Measurements from ENCODE around the gene FURIN.
"Not testable (repeated sequence)": the region's sequence is repeated elsewhere in the genome, so short reads cannot be mapped to it uniquely, and the experiment has no call there.

The FURIN gene

DNA sequence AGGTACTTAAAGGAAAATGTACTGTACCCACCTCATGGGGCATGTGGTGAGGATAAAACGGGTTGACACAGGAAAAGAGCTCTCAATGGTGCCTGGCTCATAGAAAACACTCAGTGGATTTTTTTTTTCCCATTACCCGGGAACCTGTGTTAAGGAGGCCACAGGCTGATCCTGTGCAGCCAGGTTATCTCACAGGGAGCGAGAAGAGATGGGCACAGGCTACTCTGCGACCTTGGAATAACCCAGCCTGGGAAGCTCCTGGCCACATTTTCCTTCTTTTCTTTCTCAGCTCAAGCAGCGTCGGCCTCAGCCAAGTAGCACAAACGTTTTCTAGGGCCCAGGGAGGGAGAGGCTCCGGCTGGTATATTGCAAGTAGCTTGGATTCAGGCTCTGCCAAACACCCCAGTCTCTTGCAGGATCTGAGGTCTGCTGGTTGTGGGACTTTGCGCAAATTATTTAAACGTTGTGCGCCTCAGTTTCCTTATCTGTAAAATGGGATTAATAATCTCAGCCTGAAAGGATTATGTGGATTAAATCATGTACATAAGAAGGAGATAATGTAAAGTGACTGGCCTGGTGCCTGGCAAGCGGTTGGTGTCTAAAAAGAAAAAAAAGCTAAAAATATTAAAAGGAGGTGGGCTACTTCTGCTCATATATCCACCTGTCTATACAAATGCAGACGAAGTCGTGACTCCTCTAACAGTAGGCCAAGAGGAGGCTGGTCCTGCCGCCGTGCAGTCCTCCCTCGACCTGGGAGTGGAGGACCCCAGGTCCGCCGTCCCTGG is 2.2 kb downstream of the FURIN start:
- no peak for DNase-seq (ENCODE audit: low read depth in 2 of 2)

- no peak for DNase-seq (ENCODE audit: low read depth in 2 of 2)
Observed at GRCh38 chr15:90871139-90871715, 2.8 kb downstream of the FURIN start.

- DNase-seq (ENCODE audit: low read depth in 2 of 2): no peak
Observed at GRCh38 chr15:90871716-90872485, 3.5 kb downstream of the FURIN start.

DNA sequence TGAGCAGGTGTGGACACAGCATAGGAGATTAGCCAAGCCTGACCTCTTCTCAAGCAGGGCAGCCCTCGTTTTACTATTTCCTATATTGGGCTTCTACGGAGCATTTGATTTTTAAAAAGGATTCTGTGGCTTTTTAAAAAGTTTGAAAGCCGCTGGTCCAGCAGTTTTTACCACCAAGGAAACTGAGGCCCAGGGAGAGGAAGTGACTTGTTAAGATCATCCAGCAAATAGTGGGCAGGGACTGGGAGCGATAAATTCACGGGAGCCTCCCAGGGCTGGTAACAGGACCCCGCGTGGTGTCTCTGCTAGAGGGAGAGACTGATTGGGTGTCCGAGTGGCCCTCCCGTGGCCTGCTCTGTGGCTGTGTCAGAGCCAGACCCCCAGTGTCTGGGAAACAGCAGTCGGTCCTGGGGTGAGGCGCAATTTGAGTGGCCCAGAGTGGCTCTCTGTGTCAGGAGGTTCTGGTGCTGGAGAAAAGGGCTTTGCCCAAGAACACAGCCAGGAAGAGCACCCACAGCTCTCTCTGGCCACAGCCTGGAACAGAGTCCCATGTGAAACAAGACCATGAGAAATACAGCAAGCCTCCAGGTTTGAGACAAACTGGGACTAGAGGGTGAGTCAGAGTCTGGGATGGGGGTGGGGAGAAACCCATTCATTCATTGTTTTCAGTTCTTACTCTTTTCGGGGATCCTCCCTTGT is 4.2 kb downstream of the FURIN start:
- DNase-seq (ENCODE audit: low read depth in 2 of 2): peak in 1 of 2 experiments; percentile 16

DNA sequence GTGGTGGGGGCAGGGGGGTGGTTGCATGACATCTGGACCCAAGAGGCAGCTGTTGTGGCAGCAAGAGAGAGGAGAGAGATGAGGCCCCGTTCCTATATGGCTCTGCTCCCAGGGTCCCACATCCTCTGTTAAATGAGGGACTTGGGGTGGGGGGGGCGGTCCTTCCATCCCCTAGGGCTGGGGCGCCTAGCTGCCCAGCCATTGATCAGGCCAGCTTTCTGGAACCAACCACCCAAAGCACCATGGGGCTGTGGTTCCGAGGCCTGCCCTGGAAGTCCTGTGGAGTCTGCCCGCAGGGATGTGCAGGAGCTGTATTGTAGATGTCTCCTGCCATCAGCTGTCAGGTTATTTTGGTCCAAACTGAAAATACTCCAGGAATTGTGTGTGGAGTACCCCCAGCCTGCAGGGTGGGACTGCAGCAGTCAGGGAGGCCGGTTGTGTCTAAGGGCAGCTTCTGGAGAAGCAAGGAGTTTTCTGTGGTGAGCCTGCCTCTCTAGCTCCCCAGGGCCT is 5.2 kb downstream of the FURIN start:
- DNase-seq (ENCODE audit: low read depth in 2 of 2): no peak

GRCh38 chr15:90873998-90874605 is 5.7 kb downstream of the FURIN start:
- no peak for DNase-seq (ENCODE audit: low read depth in 2 of 2)

- not testable (repeated sequence) for DNase-seq (ENCODE audit: low read depth in 2 of 2)
Observed at GRCh38 chr15:90874986-90875385, 6.6 kb downstream of the FURIN start.

DNA sequence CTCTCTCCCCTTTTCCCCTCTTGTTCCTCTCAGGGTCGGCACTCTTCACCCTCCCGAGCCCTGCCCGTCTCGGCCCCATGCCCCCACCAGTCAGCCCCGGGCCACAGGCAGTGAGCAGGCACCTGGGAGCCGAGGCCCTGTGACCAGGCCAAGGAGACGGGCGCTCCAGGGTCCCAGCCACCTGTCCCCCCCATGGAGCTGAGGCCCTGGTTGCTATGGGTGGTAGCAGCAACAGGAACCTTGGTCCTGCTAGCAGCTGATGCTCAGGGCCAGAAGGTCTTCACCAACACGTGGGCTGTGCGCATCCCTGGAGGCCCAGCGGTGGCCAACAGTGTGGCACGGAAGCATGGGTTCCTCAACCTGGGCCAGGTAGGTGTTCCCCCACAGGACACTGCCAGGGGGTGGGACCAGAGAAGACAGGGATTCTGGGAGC is 7.2 kb downstream of the FURIN start:
- no peak for DNase-seq (ENCODE audit: low read depth in 2 of 2)

- no peak for DNase-seq (ENCODE audit: low read depth in 2 of 2)
Observed at GRCh38 chr15:90876046-90876445, 7.7 kb downstream of the FURIN start.

DNA sequence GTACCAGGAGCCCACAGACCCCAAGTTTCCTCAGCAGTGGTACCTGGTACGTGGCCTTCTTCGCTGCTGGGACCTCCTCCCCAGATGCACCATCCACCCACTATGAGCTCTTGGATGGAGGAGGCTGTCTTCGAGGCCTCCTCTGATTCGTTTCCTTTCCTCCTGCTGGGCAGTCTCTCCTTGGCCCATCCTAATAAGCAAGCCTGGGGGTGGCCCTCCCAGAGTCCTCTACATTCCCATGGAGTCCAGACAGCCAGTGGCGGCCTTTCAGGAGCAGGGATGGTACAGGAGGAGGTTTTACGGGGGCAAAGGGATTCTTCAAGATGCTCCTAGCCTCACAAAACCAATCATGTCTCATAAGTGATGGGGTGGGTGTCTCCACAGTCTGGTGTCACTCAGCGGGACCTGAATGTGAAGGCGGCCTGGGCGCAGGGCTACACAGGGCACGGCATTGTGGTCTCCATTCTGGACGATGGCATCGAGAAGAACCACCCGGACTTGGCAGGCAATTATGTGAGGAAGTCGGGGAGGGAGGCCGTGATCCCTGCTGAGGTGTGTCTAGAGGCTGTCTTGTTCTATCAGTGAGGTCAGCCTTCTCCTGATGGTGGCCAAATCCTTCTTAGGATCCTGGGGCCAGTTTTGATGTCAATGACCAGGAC is 8.3 kb downstream of the FURIN start:
- no peak for DNase-seq (ENCODE audit: low read depth in 2 of 2)

- DNase-seq (ENCODE audit: low read depth in 2 of 2): no peak
Observed at GRCh38 chr15:90877315-90877714, 8.9 kb downstream of the FURIN start.

GRCh38 chr15:90877996-90878395 is 9.6 kb downstream of the FURIN start:
- no peak for DNase-seq (ENCODE audit: low read depth in 2 of 2)

DNA sequence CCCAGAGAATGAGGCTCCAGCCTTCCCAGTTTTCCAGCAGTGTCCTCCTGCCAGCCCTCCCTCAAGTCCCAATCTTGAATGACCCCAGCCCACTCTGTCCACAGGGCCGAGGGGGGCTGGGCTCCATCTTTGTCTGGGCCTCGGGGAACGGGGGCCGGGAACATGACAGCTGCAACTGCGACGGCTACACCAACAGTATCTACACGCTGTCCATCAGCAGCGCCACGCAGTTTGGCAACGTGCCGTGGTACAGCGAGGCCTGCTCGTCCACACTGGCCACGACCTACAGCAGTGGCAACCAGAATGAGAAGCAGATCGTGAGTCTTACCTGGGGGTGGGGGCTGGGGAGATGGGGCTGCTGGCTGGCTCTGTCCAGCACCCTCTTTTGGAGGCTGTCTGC is 10.3 kb downstream of the FURIN start:
- DNase-seq (ENCODE audit: low read depth in 2 of 2): no peak

- no peak for DNase-seq (ENCODE audit: low read depth in 2 of 2)
Observed at GRCh38 chr15:90879730-90880366, 11.5 kb downstream of the FURIN start.

- DNase-seq (ENCODE audit: low read depth in 2 of 2): no peak
Observed at GRCh38 chr15:90880381-90881145, 12.2 kb downstream of the FURIN start.

GRCh38 chr15:90881181-90881977 is 13.0 kb downstream of the FURIN start:
- no peak for DNase-seq (ENCODE audit: low read depth in 2 of 2)

GRCh38 chr15:90881978-90882721 is 13.8 kb downstream of the FURIN start:
- no peak for DNase-seq (ENCODE audit: low read depth in 2 of 2)
